Thyroid gland (tissue), 4 donors: ENCODE measurements around the gene GORASP1. TPM values are rescaled to one million over a fixed set of nuclear protein-coding genes. Genes with fewer than 3 reads are reported as not detected.

ENCODE experiments used
- DNase-seq, 2 donors: peaks; one replicate each; pipeline ENCODE4 v3.0.0-alpha.2; 2019
- H3K27ac ChIP-seq, 3 donors: fragments of 200-600 bp; sonication (generic); 1 replicate in 2 of 3; 2 replicates in 1 of 3; pipeline ENCODE4 v1.5.1; 2016 to 2019; ENCODE audit warnings: mild to moderate bottlenecking in 1 of 3, moderate library complexity in 1 of 3
- H3K27me3 ChIP-seq: fragments of 200-600 bp; sonication (generic); one replicate; pipeline ENCODE4 v1.5.1; 2019
- H3K36me3 ChIP-seq, 2 donors: fragments of 200-600 bp; sonication (generic); one replicate each; pipeline ENCODE4 v1.5.1; 2016 to 2019
- H3K4me1 ChIP-seq, 2 donors: fragments of 200-600 bp; sonication (generic); one replicate each; pipeline ENCODE4 v1.5.1; 2017 to 2019
- H3K4me3 ChIP-seq, 3 donors: fragments of 200-600 bp; sonication (generic); replicated peaks in 1 of 3; 1 replicate in 2 of 3; 2 replicates in 1 of 3; pipeline ENCODE4 v1.5.1; 2016; ENCODE audit warnings: mild to moderate bottlenecking in 1 of 3
- H3K9me3 ChIP-seq: fragments of 200-600 bp; sonication (generic); one replicate; pipeline ENCODE4 v1.5.1; 2017
- CTCF ChIP-seq, 6 experiments: fragments of 200-600 bp in 3 of 6; fragments of 450-650 bp in 3 of 6; sonication (generic) in 3 of 6; IDR thresholded peaks; one replicate each; pipeline ENCODE4 v1.5.1; 2016 to 2019; ENCODE audit warnings: antibody characterized with exemption in 6 of 6, mild to moderate bottlenecking in 2 of 6, inconsistent platforms in 1 of 6, moderate library complexity in 1 of 6
- POLR2A ChIP-seq, 2 donors: fragments of 450-650 bp; IDR thresholded peaks; one replicate each; pipeline ENCODE4 v1.6.1; 2017; ENCODE audit warnings: antibody characterized with exemption in 2 of 2, mild to moderate bottlenecking in 2 of 2, moderate library complexity in 1 of 2
- WGBS, 2 donors: methylation state at CpG; one replicate each; pipeline ENCODE4 v1.1.5; 2017; 5-methylcytosine and 5-hydroxymethylcytosine counted together
- intact Hi-C: fragments of 100-400 bp; cut with DNase I; formaldehyde crosslinking; loops from one replicate; pipeline ENCODE4 v1.15.1; 2023
- total RNA-seq, 4 donors: library from RNA; depleted of rRNA; stranded (reverse); fragments of >200 nt; gene quantifications; one replicate each; pipeline ENCODE4 v1.2.3, GENCODE V29; 2016

Gene GORASP1
- total RNA-seq, 4 donors from 2014 or later = 64.6 to 105 (median 101) TPM

GRCh38 chr3:39112113-39112512 lies 4.7 kb upstream of the GORASP1 start:
- 92 to 100% methylated on average over 3 of the region's 3 CpGs for WGBS, 2 donors
- H3K27ac ChIP-seq = no peak overlapping the region
- TF ChIP-seq POLR2A (IDR thresholded peaks at IDR 0.05) (no peak), CTCF (IDR thresholded peaks at IDR 0.05) (no peak)
- H3K27me3 ChIP-seq = no peaks in the 10 kb centered on the region
- DNase-seq = no peak
- intact Hi-C loops = no loop called here
- no peaks in the 10 kb centered on the region for H3K9me3 ChIP-seq
- H3K4me3 ChIP-seq = no peak overlapping the region
- peaks cover 6% of the 10 kb centered on the region in 2 donors for H3K4me1 ChIP-seq
- no peaks in the 10 kb centered on the region for H3K36me3 ChIP-seq

- no peaks in the 10 kb centered on the region for H3K27me3 ChIP-seq
- no peak overlapping the region for H3K27ac ChIP-seq
- H3K4me1 ChIP-seq = peaks cover 18 to 21% of the 10 kb centered on the region in 2 donors
- H3K36me3 ChIP-seq = no peaks in the 10 kb centered on the region
- TF ChIP-seq CTCF (IDR thresholded peaks at IDR 0.05) = no peak
- TF ChIP-seq POLR2A (IDR thresholded peaks at IDR 0.05) = no peak
- intact Hi-C loops = no loop called here
- 46 to 100% methylated on average over 1 to 2 of the region's 2 CpGs for WGBS, 2 donors
- H3K9me3 ChIP-seq = no peaks in the 10 kb centered on the region
- DNase-seq = no peak
- H3K4me3 ChIP-seq = no peak overlapping the region
These were observed 2.7 kb upstream of the GORASP1 start for GRCh38 chr3:39110041-39110639.

GRCh38 chr3:39109086-39109485 lies 1.7 kb upstream of the GORASP1 start:
- TF ChIP-seq CTCF (IDR thresholded peaks at IDR 0.05) (no peak), POLR2A (IDR thresholded peaks at IDR 0.05) (no peak)
- Histone ChIP-seq H3K4me3 (no peak overlapping the region), H3K27ac (no peak overlapping the region), H3K27me3 (no peaks in the 10 kb centered on the region), H3K4me1 (peaks cover 29 to 31% of the 10 kb centered on the region in 2 donors), H3K36me3 (no peaks in the 10 kb centered on the region), H3K9me3 (no peaks in the 10 kb centered on the region)
- no peak for DNase-seq
- intact Hi-C loops = no loop called here
- 92 to 95% methylated on average over 5 of the region's 5 CpGs for WGBS, 2 donors

- intact Hi-C loops = no loop called here
- no peaks in the 10 kb centered on the region for H3K27me3 ChIP-seq
- WGBS, 2 donors = 28 to 58% methylated on average over 2 of the region's 2 CpGs
These were observed 828 bp upstream of the GORASP1 start for GRCh38 chr3:39108200-39108710.

More at GRCh38 chr3:39108200-39108710, 828 bp upstream of the GORASP1 start:
- Histone ChIP-seq H3K4me3 (peak overlapping the region in 2 of 3 donors; percentile 82 to 88), H3K9me3 (no peaks in the 10 kb centered on the region), H3K36me3 (no peaks in the 10 kb centered on the region), H3K27ac (peak overlapping the region in 2 of 3 donors; percentile 74 to 91), H3K4me1 (peaks cover 35 to 37% of the 10 kb centered on the region in 2 donors)
- DNase-seq = no peak
- no peak for TF ChIP-seq CTCF (IDR thresholded peaks at IDR 0.05)
- TF ChIP-seq POLR2A (IDR thresholded peaks at IDR 0.05) = no peak
